Measurements from ENCODE around the gene ITM2B.
A peak's percentile ranks its signal among the peaks of the same experiment; 100 is the strongest.

The ITM2B gene

DNA sequence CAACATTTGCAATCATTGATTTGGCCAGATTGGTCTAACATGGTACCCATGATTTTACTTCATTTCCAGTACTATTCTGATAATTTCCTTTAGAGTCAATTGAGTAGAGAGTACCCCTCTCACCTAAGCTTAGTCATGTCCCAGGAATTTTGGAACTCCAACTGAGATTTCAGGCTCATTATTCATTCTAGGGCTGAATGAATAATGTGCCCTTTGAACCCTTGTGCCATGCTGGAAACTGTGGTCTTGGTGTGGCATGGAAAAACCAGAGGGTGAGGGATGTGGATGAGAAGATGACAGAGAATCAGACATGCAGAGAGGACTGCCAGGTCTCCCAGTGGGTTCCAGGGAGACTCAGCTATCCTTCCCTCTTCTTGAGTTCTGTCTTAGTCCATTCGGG lies 30.2 kb downstream of the ITM2B start:
- DNase-seq = no peak

- DNase-seq = no peak
Observed at GRCh38 chr13:48264058-48264457, 31.1 kb downstream of the ITM2B start.

DNA sequence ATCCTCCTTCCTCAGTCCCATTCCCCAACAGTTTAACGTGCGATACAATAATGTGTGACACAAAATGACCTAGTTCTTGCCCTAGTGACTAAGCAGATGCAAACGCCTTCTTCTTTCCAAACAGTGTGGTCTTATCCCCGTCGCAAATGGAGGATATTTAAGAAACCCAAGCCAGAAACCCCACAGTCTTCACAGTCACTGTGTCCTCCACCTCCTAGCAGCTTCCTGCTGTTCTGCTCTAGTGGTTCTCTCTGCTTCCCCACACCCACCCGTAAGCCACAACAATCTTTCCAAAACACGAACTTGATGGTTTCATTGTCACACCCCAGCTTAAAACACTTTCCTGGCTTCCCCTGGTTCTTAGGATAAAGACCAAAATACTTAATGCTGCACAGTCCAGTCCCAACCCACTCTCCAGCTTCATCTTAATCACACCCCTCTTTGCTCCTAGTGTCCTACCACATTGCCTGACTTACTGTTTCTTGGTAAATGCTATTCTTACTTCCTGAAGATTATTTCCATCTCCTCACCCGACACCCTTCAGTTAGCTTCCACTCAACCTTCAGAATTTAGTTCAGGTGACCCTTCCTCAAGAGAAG lies 32.3 kb downstream of the ITM2B start:
- no peak for DNase-seq

DNA sequence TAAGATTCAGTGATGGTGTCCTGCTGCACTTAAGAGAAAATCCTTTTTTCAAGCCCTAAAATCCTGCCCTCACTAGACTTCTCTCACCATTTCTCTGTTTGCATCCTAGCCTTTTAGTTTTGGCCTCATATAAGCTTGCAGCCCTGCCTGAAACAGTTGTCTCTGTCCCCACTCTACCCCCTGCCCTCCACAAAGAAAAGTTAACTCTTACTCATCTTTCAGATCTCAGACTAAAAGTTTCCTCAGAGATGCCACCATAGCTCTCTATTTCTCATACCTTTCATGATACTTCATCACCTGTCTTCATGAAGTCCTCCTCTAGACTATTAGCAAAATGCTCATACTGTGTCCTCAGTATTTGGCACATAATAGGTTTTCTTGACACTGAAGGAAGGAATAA lies 33.1 kb downstream of the ITM2B start:
- DNase-seq = no peak

DNA sequence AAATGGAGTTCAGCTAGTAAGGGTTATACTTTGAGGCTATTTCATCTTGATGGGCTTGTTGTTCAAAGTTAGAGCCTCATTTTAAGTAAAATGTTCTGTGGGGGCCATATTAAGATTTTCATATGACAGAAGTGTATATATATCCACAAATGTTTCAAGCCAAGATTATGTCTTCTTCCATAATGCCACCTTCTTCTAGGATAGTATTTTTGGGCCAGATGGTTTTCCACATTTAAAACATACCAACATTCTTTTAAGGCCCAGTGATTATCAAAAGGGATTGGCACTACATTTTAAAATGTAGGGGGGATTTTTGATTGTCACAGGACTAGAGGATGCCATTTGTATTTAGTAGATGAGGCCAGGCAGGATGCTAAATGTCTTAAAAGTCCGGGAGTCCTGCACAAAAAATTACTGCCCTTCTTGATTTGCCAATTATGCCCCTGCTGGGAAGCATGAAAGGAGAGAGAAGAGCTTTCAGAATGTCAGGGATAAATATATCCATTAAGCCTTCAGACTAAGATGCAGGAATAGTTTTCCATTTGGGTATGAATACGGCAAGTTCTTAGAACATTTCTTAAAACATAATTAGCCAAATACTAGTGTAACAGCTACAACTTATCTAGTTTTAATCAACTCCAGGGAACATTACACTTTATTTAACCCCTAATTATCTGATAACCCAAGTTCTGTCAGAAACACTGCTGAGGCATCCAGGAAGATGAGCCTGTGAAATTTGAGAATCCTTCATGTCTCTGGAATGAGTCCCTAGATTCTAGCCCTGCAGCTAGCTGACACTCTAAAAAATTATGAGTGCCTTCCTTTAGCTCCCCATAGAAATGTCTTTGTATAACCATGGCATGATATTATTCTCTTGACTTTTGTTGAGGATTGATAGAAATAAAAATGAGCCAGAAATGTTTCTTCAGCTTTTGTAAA lies 34.0 kb downstream of the ITM2B start:
- no peak for DNase-seq

DNA sequence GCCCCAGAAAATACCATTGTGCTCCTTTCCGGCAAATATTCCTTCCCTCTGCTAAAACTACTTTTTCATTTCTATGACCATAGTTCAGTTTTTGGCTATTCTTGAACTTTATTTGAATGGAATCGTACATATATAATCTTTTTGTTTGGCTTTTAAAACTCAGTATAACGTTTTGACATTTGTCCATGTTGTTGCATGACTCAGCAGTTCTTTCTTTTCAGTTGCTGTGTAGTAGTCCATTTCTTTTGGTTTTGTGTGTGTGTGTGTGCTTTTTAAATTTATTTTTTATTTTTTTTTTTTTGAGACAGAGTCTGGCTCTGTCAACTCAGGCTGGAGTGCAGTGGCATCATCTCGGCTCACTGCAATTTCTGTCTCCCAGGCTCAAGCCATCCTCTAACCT lies 35.0 kb downstream of the ITM2B start:
- no peak for DNase-seq

DNA sequence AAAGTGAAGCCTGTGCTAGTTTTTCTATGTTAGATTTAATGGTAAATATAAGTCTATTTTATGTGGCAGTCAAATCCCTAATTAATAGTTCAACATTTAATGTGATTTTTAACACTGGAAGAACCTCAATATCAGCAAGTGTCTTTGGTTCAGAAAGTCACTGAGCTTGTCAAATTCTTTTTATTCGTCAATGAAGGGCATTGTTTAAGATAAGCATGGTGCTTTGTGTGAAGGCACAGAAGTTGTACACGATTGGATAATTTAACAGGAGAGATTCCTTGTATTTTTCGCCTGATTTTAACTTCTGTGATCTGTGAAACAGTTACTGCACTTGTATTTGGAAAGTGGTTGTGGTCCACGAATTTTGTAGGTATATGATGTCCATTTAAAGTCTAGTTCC lies 40.3 kb downstream of the ITM2B start:
- no peak for DNase-seq

GRCh38 chr13:48275507-48275906 lies 42.5 kb downstream of the ITM2B start:
- no peak for DNase-seq

- no peak for DNase-seq
Observed at GRCh38 chr13:48278806-48279205, 45.8 kb downstream of the ITM2B start.

- DNase-seq = no peak
Observed at GRCh38 chr13:48281556-48281955, 48.5 kb downstream of the ITM2B start.

DNA sequence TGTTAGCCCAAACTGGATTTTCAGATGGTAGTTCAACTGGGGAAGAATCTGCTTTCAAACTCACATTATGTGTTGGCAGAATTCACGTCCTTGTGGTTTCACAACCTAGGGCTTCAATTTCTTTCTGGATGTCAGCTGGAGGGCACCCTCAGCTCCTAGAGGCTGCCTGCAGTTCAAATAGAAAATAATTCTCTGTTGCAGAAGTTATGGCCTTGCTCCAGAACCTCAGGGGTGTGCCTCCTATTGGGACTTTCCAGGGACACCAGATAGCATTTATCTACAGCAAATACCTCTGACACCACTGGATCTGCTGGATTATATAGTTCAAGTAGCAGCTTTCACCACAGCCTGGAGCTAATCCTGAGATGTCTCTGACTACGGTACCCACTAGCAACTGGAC lies 58.7 kb downstream of the ITM2B start:
- DNase-seq = no peak

DNA sequence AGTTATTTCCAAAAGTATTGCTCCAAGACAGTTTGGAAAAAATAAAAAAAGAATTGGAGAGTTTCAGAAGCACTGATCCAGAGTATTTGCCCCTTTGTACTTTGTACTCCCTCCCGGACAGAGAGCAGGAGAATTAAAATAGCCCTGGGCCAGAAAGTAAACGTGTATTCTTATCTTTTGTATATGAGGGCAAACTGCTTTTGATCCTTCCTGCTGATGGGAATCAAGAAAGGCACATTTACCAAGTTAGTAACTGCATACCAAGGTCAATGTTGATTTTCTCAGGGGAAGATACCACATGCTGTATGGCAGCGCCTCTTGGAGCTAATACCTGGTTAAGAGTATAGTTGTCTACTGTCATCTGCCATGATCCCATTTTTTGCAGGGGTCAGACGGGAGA lies 59.6 kb downstream of the ITM2B start:
- no peak for DNase-seq

- no peak for DNase-seq
Observed at GRCh38 chr13:48294653-48295052, 61.6 kb downstream of the ITM2B start.

GRCh38 chr13:48295271-48295670 lies 62.3 kb downstream of the ITM2B start:
- no peak for DNase-seq

- DNase-seq = no peak
Observed at GRCh38 chr13:48296528-48296927, 63.5 kb downstream of the ITM2B start.

DNA sequence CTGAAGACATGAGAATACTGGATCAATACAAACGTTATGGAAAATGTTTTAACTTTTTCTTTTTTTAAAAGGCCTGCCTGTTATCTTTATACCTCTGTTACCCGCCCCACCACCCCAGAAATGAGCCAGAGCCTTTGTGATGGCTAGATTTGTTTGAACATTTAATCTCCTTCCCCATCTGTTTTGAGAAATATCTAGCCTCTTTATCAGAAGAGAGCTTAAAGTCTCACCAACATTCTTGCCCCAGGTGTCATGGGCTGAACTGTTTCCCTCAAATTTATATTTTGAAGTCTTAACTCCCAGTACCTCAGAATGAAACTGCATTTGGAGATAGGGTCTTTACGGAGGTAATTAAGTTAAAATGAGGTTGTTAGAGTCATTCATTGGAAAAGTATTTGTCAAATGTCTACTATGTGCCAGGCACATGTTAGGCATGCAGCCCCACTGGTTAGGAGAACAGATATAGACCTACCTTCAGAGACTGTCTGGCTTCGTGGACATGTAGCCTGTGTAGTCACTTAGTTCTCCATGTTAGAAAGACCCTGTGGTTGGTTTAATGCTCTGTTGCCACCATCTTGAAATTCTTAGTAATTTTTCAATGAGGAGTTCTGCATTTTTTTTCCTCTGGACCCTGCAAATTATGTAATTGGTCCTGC lies 64.3 kb downstream of the ITM2B start:
- DNase-seq = no peak

- DNase-seq = no peak
Observed at GRCh38 chr13:48299591-48299990, 66.6 kb downstream of the ITM2B start.

DNA sequence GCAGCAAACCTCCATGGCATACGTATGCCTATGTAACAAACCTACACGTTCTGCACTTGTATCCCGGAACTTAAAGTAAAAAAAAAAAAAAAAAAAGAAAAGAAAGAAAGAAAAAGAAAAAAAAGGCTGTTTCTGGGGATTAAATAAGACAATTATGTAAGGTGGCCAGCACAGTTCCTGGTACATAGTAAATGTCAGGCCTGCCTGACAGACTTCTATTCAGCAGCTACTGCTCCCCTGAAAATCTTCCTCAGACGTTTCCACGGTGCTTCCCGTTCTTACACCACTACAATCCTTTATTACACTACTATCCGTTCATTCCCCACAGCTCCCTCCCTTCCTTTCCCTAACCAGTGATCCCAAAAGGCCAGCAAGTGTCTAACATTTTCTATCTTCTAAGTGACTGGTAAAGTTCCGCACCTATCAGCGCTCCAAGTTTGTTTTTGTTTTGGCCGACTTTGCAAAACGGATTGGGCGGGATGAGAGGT lies 69.9 kb downstream of the ITM2B start:
- DNase-seq = no peak

DNA sequence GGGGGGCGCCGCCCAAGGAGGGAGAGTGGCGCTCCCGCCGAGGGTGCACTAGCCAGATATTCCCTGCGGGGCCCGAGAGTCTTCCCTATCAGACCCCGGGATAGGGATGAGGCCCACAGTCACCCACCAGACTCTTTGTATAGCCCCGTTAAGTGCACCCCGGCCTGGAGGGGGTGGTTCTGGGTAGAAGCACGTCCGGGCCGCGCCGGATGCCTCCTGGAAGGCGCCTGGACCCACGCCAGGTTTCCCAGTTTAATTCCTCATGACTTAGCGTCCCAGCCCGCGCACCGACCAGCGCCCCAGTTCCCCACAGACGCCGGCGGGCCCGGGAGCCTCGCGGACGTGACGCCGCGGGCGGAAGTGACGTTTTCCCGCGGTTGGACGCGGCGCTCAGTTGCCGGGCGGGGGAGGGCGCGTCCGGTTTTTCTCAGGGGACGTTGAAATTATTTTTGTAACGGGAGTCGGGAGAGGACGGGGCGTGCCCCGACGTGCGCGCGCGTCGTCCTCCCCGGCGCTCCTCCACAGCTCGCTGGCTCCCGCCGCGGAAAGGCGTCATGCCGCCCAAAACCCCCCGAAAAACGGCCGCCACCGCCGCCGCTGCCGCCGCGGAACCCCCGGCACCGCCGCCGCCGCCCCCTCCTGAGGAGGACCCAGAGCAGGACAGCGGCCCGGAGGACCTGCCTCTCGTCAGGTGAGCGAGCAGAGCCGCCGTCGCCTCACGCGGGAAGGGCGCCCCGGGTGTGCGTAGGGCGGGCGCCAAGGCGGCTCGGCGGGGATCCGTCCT lies 70.5 kb downstream of the ITM2B start, which contains the start of gene RB1:
Gene RB1 (plus strand): TSS at position 393 of the 784 bp plus-strand sequence. CDS start 162 bp downstream, at position 555.
- DNase-seq = peak; percentile 90

DNA sequence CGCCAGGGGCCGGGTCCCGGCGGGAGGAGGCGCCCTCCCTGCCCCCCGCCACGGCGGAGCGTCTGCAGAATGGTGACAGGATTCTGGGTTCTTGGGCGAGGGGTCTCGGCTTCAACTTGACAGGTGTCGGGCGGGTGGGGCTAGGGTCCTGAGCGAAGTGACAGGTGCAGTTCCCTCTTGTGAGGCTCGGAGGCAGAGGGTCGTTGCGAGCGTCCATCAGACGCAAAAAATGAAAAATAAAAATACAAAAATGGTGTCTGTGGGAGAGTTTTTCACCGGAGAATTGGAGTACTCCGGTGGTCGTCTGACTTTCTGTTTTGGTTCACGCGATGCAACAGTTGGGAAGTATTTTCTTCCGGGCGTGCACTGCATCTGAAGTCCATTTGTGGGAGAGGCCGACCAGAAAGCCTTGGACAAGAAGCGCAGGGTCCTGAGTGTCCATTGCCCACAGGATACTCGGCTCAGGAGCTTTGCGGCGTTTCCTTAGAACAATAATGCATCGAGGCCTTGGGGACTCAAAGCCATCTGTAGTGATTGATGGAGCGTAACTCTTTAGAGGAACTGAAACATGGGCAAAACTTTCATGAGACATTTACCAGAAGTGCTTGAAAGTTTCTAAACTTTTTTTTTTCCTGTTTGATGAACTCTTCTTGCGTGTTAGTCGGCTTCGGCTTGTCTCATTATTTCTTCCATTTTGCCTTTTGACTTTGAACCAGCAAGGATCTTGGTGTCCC lies 71.3 kb downstream of the ITM2B start:
- no peak for DNase-seq

- no peak for DNase-seq
Observed at GRCh38 chr13:48311223-48311622, 78.2 kb downstream of the ITM2B start.
